Brain microvascular endothelial cell (primary cell): ENCODE data around the gene CAGE1.

Experiments
- DNase-seq: peaks from one replicate; pipeline ENCODE4 v3.0.0-alpha.2; 2020
- H3K27ac ChIP-seq: fragments of 250-450 bp; sonication (Bioruptor Pico); 2 replicates; pipeline ENCODE4 v1.5.1; 2020; ENCODE audit warnings: mild to moderate bottlenecking, moderate library complexity
- H3K27me3 ChIP-seq: fragments of 250-450 bp; sonication (Bioruptor Pico); replicated peaks from 2 replicates; pipeline ENCODE4 v1.5.1; 2020; ENCODE audit warnings: mild to moderate bottlenecking
- H3K36me3 ChIP-seq: fragments of 250-450 bp; sonication (Bioruptor Pico); replicated peaks from 2 replicates; pipeline ENCODE4 v1.5.1; 2020; ENCODE audit warnings: mild to moderate bottlenecking
- H3K4me3 ChIP-seq: 2 replicates; pipeline ENCODE4 v1.5.1; 2011; ENCODE audit warnings: low read depth, mild to moderate bottlenecking, control low read depth, low read length, moderate library complexity
- CTCF ChIP-seq: IDR thresholded peaks from 2 replicates; pipeline ENCODE4 v1.5.1; 2011; ENCODE audit warnings: low read depth, mild to moderate bottlenecking, moderate library complexity, low read length, control low read depth, inconsistent platforms; ENCODE audit errors: missing control alignments
- in situ Hi-C: cut with HindIII; loops from 2 replicates; pipeline ENCODE4 v1.10.0; 2017; ENCODE audit warnings: low sequenced_read_pairs, low pct_ligation_motif_present

Gene CAGE1

GRCh38 chr6:7424967-7425807 lies 35.6 kb upstream of the CAGE1 start:
- peak; percentile 71 for TF ChIP-seq CTCF
- Histone ChIP-seq H3K27ac (no peak overlapping the region), H3K4me3 (no peak overlapping the region), H3K27me3 (no peaks in the 10 kb centered on the region), H3K36me3 (no peaks in the 10 kb centered on the region)
- in situ Hi-C loops = loop anchor here (25.0 kb wide), 1 partner anchor 162 kb away; the partner anchor contains the start of gene SNRNP48
- DNase-seq = peak; percentile 57

GRCh38 chr6:7424058-7424457 lies 34.5 kb upstream of the CAGE1 start:
- H3K27ac ChIP-seq = no peak overlapping the region
- no peak for DNase-seq
- TF ChIP-seq CTCF = no peak
- H3K36me3 ChIP-seq = no peaks in the 10 kb centered on the region
- H3K27me3 ChIP-seq = no peaks in the 10 kb centered on the region
- in situ Hi-C loops = loop anchor here (25.0 kb wide), 1 partner anchor 163 kb away; the partner anchor contains the start of gene SNRNP48
- H3K4me3 ChIP-seq = no peak overlapping the region

- in situ Hi-C loops = loop anchor here (25.0 kb wide), 1 partner anchor 166 kb away; the partner anchor contains the start of gene SNRNP48
- H3K27ac ChIP-seq = no peak overlapping the region
- H3K27me3 ChIP-seq = no peaks in the 10 kb centered on the region
- DNase-seq = no peak
- H3K4me3 ChIP-seq = no peak overlapping the region
- TF ChIP-seq CTCF = no peak
- peaks cover 11% of the 10 kb centered on the region for H3K36me3 ChIP-seq
Measured at GRCh38 chr6:7421066-7421465, 31.5 kb upstream of the CAGE1 start.

GRCh38 chr6:7419065-7419464 lies 29.5 kb upstream of the CAGE1 start:
- peak; percentile 16 for DNase-seq
- Histone ChIP-seq H3K27me3 (no peaks in the 10 kb centered on the region), H3K27ac (no peak overlapping the region), H3K4me3 (no peak overlapping the region), H3K36me3 (peaks cover 24% of the 10 kb centered on the region)
- in situ Hi-C loops = loop anchor here (25.0 kb wide), 1 partner anchor 168 kb away; the partner anchor contains the start of gene SNRNP48
- no peak for TF ChIP-seq CTCF

GRCh38 chr6:7418238-7418905 lies 28.8 kb upstream of the CAGE1 start:
- no peak for TF ChIP-seq CTCF
- DNase-seq = no peak

More at GRCh38 chr6:7418238-7418905, 28.8 kb upstream of the CAGE1 start:
- H3K27ac ChIP-seq = no peak overlapping the region
- peaks cover 26% of the 10 kb centered on the region for H3K36me3 ChIP-seq
- H3K4me3 ChIP-seq = no peak overlapping the region
- no peaks in the 10 kb centered on the region for H3K27me3 ChIP-seq
- in situ Hi-C loops = loop anchor here (25.0 kb wide), 1 partner anchor 169 kb away; the partner anchor contains the start of gene SNRNP48
